Activated T-helper 17 cell treated with anti-CD3 and anti-CD28 coated beads, Interleukin-2, amount 50 U/mL, for 72 hours (primary cell): ENCODE measurements around the gene GLT1D1. TPM values are rescaled to one million over a fixed set of nuclear protein-coding genes. Genes with fewer than 3 reads are reported as not detected.

Source experiments
- ATAC-seq: fragments of 150-1000 bp; cut with Tn5 transposase; replicated peaks from 2 replicates; pipeline ENCODE4 v1.10.0; 2021; ENCODE audit warnings: mild to moderate bottlenecking, moderate library complexity
- H3K27ac Mint-ChIP-seq: one replicate; pipeline ENCODE4 v1.8.0; 2022; ENCODE audit warnings: mixed read lengths
- H3K27me3 Mint-ChIP-seq: one replicate; pipeline ENCODE4 v1.8.0; 2022; ENCODE audit warnings: mixed read lengths
- H3K36me3 Mint-ChIP-seq: one replicate; pipeline ENCODE4 v1.8.0; 2022; ENCODE audit warnings: low read depth, mild to moderate bottlenecking, mixed read lengths
- H3K4me1 Mint-ChIP-seq: one replicate; pipeline ENCODE4 v1.8.0; 2022; ENCODE audit warnings: mixed read lengths
- H3K4me3 Mint-ChIP-seq: one replicate; pipeline ENCODE4 v1.8.0; 2022; ENCODE audit warnings: mild to moderate bottlenecking, mixed read lengths
- H3K9me3 Mint-ChIP-seq: one replicate; pipeline ENCODE4 v1.8.0; 2022; ENCODE audit warnings: mixed read lengths
- total RNA-seq, 2 donors: library from RNA; stranded (reverse); gene quantifications; one replicate each; pipeline ENCODE4 v1.2.3, GENCODE V29; 2022

GLT1D1 gene
- total RNA-seq, 2 donors from 2014 or later = not detected

DNA sequence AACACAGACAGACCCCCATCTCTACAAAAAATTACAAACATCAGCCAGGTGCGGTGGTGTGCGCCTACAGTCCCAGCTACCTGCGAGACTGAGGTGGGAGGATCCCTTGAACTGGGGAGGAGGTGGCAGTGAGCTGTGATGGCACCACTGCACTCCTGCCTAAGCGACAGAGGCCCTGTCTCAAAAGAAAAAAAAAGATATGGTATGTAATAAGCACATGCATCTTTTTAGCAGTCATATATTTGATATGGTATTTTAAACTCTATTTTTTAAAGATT lies 36.7 kb upstream of the GLT1D1 start:
- Mint-ChIP-seq H3K36me3 (peaks cover 54% of the 10 kb centered on the region), H3K27ac (no peak overlapping the region), H3K4me1 (peaks cover 39% of the 10 kb centered on the region), H3K4me3 (no peak overlapping the region), H3K27me3 (no peaks in the 10 kb centered on the region), H3K9me3 (no peaks in the 10 kb centered on the region)
- ATAC-seq = no peak

DNA sequence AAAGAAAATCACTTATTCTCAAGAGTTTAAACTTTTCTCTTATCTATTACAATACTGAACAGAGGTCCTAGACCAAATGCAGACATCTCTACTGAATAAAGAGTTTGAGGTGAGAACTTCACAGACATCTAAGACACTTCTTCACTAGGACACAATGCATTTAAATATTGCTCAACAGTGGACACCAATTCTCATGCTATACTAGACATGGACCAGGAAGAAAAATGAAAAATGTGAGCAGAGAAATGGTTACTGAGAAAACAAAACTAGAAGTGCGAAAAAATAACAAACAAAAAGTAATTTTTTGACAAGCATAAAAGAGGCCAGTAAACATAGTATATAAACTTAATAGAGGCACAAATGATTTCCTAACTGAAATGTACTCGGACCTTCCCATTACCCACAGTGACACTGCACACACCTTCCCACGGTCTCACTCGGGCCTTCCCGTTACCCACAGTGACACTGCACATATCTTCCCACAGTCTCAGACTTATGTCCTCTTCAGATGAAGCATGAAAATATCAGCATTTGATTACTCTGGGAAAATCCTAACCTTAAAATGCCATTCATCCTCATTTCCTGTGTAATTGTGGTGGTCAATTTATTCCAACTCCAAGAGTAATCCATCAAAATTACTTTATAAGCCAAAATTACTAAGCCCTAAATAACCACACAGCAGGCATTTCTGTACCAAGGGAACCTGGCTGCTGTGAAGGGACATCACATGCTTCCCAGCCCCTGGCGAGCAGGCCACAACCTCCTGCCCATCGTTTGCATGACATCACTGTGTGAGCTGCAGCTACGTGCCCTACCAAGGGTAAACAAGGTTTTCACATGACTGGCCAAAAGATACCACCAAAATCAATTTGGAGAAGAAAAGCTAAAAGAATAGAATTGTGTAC lies 35.9 kb upstream of the GLT1D1 start:
- Mint-ChIP-seq H3K36me3 (peaks cover 53% of the 10 kb centered on the region), H3K27ac (peak overlapping the region; percentile 64), H3K4me1 (peaks cover 41% of the 10 kb centered on the region)

DNA sequence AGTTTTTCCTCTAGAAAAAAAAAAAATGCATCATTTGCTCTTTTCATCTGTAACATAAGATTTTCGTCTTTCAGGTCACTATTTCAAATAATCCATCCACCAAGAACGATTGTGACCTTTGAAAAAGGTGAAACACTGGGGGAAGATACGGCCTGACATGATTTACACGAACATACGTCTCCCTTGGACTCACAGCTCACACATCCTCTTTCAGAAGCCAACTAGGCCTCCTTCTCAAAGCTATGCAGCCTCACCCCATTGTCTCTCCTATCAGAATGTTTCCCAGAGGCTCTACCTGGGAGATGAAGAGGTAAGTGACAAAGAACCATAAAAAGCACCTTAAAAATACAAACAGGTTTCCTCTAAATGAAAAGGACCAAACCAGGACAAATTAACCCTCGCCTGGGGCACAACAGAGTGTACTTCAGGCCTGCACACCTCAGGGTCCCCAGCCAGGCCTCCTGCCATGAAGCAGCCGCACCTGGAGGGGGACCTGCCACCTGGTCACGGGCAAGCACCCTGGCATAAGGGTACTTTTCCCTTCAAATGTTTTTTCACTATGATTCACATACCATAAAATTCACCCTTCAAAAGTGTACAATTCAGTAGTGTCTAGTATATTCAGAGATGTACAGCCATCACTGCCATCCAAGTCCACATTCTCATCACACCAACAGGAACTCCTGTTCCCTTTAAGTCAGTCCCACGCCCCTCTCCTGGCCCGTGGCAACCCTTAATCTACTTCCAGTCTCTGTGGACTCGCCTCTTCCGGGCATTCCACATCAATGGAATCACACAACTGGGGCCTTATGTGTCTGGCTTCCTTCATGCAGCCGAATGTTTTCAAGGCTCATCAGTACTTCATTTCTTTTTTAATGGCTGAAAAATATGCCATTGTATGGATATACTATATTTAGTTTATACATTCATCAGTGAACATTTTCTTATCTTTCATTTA lies 34.9 kb upstream of the GLT1D1 start:
- H3K27me3 Mint-ChIP-seq = no peaks in the 10 kb centered on the region
- peaks cover 44% of the 10 kb centered on the region for H3K36me3 Mint-ChIP-seq
- peaks cover 38% of the 10 kb centered on the region for H3K4me1 Mint-ChIP-seq
- H3K4me3 Mint-ChIP-seq = peak overlapping the region; percentile 40
- ATAC-seq = no peak
- no peaks in the 10 kb centered on the region for H3K9me3 Mint-ChIP-seq
- peak overlapping the region; percentile 64 for H3K27ac Mint-ChIP-seq

More for the DNA sequence above, 35.9 kb upstream of the GLT1D1 start:
- Mint-ChIP-seq H3K27me3 (no peaks in the 10 kb centered on the region), H3K9me3 (no peaks in the 10 kb centered on the region), H3K4me3 (peak overlapping the region; percentile 40)
- peak; percentile 69 for ATAC-seq

DNA sequence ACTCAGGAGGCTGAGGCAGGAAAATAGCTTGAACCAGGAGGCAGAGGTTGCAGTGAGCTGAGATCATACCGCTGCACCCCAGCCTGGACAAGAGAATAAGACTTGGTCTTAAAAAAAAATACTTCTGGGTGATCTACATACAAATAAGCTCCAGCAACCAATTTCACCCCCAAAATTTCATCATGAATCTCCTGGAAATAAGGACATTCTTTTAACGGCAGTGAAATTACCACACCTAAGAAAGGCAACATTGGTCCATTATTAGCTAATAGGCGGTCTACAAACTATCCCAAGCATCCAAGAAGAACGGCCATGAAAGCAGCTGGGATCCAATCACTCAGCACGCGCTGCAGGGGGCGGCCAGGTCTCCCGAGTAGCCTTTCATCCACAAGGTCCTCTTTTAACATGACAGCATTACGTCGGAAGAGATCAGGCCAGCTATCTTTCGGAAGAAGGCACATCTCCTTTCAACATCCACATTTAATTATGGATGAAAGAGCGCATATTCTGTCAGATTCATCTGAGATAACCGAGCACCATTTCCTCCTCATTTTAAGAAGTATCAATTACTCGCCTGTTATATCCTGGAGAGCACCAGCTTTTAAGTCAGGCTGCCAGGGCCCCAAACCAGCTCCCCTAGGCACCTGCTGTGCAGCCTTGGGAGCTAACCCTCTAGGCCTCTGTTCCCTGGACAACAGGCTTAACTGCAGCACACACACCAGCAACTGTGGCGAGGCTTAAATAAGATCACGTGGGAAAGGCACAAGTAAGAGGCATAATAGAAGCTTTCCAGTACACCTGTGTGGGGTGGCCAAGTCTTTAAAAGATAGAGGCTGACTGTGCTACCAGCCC lies 33.8 kb upstream of the GLT1D1 start:
- H3K36me3 Mint-ChIP-seq = peaks cover 32% of the 10 kb centered on the region
- ATAC-seq = no peak
- H3K4me3 Mint-ChIP-seq = no peak overlapping the region
- H3K27ac Mint-ChIP-seq = no peak overlapping the region
- no peaks in the 10 kb centered on the region for H3K27me3 Mint-ChIP-seq
- no peaks in the 10 kb centered on the region for H3K9me3 Mint-ChIP-seq
- peaks cover 38% of the 10 kb centered on the region for H3K4me1 Mint-ChIP-seq

DNA sequence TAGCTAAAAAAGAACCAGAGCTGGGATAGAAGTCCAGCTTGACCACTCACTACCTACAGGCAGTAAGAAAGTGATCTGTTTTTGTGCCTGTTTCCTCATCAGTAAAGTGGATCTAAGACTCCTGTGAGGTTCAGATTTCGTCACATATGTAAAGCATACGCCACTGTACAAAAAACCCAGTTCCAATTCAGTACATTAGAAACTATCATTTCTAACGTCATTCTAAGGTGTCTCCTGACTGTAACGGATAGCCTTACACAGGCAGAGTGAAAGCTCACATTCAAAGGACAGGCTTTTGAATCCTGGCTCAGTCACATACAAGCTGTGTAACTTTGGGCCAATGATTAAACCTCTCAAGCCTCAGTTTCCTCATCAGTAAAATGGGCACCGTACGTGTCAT lies 33.0 kb upstream of the GLT1D1 start:
- Mint-ChIP-seq H3K27me3 (no peaks in the 10 kb centered on the region), H3K4me3 (no peak overlapping the region), H3K27ac (no peak overlapping the region), H3K36me3 (peaks cover 25% of the 10 kb centered on the region), H3K9me3 (no peaks in the 10 kb centered on the region), H3K4me1 (peaks cover 38% of the 10 kb centered on the region)
- ATAC-seq = no peak

DNA sequence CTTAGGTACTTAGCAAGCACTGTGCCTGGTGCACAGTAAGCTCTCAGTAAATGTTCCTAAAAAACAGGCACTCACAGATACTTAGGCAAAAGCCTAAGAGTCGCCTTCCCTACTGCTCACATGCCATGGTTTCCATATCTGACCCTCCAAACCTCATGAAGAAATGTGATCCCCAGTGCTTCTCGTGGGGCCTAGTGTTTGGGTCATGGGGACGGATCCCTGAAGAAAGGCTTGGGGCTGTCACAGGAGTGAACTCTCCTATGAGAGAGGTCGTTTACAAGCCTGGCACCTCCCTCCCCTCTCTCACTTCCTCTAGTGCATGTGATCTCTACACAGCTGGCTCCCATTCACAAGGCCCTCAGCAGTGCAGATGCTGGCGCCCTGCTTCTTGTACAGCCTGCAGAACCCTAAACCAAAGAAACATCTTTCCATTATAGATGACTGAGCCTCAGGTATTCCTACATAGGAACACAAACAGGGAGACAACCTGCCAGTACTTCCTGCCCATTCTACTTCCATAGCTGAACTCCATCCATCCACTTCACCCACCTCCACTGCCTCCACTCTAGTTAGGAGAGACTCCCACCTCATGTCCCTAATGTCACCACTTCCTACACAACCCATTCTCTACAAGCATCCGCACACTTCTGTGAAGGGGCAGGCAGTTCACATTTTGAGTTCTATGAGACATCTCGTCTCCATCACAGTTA lies 32.4 kb upstream of the GLT1D1 start:
- peak overlapping the region; percentile 63 for H3K4me3 Mint-ChIP-seq
- H3K9me3 Mint-ChIP-seq = no peaks in the 10 kb centered on the region
- ATAC-seq = no peak

DNA sequence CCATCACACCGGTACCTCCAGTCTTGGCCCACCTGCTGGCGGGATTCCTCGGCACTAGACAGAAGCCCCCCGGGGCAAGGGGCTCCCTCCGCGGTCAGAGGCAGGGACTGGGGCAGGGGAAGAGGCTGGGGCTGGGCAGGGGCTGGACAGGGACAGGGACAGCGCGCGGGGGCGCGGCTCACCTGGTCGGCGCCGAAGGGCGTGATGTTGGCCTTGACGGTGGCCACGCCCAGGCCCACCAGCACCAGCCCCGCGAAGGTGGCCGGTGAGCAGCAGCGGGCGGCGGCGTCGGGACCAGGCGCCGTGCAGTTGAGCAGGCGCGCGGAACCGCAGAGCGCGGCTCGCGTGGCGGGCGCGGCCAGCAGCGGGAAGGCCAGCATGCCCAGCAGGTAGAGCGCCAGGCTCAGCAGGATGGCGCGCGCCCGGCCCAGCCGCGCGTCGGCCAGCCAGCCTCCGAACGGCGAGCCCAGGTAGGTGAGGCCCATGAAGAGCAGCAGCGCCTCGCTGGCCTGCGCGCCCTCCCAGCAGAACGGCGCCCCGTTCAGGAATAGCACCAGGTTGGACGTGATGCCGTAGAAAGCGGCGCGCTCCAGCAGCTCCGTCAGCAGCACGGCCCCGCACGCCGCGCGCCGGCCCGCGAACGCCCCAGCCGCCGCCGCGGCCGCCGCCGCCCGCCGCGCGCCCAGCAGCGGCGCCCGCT lies 29.9 kb upstream of the GLT1D1 start:
- Mint-ChIP-seq H3K27ac (no peak overlapping the region), H3K36me3 (peaks cover 25% of the 10 kb centered on the region), H3K9me3 (no peaks in the 10 kb centered on the region), H3K27me3 (no peaks in the 10 kb centered on the region), H3K4me1 (peaks cover 23% of the 10 kb centered on the region), H3K4me3 (peak overlapping the region; percentile 79)
- peak; percentile 44 for ATAC-seq

More for the DNA sequence above, 32.4 kb upstream of the GLT1D1 start:
- Mint-ChIP-seq H3K27me3 (no peaks in the 10 kb centered on the region), H3K4me1 (peaks cover 38% of the 10 kb centered on the region), H3K27ac (peak overlapping the region; percentile 22), H3K36me3 (peaks cover 25% of the 10 kb centered on the region)

DNA sequence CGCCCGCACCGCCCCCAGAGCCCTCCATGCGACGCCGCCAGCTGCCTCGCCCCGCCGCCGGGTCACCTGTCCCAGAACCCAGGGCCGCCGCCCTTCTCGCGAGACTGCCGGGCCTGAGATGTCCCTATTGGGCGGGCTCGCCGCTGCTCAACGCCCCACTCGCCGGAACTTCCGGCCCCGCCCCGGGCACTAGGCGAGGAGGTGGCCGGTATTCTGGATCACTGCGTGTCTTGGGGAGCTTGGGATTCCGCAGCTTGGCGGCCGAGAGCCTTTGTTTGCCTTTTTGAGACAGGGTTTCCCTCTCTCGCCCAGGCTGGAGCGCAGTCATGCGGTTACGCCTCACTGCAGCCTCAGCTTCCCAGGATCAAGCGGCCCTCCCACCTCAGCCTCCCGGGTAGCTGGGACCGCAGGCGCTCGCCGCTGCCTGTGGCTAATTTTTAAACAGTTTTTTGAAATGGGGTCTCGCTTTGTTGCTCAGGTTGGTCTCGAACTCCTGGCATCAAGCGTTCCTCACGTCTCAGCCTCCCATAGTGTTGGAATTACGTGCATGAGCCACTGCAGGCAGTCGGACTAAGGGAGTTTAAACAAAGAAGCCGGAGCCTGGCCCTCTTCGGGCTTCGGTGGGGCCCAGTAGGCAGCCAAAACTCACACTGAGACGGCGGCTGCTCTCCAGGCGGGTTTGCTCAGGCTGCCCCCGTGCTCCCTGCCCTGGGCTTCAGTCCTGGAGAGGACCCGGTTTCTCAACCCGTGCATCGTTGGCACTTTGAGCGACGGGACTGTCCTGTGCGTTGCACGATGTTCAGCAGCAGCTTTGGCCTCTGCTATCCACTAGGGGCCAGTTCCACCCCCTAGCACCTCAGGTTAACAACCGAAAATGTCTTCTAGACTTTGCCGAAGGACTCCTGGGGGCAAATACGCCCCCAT lies 29.1 kb upstream of the GLT1D1 start, which contains the start of gene SLC15A4:
Gene SLC15A4, minus strand, starts transcription at position 43 of the 924 bp plus-strand sequence. Its CDS starts 15 bp downstream, at position 28.
- Mint-ChIP-seq H3K36me3 (peaks cover 25% of the 10 kb centered on the region), H3K9me3 (no peaks in the 10 kb centered on the region), H3K27ac (peak within 1 kb of the TSS; percentile 63), H3K4me3 (peak within 1 kb of the TSS; percentile 79), H3K27me3 (peaks cover 5% of the 10 kb centered on the region), H3K4me1 (peaks cover 20% of the 10 kb centered on the region)
- ATAC-seq = peak; percentile 99

DNA sequence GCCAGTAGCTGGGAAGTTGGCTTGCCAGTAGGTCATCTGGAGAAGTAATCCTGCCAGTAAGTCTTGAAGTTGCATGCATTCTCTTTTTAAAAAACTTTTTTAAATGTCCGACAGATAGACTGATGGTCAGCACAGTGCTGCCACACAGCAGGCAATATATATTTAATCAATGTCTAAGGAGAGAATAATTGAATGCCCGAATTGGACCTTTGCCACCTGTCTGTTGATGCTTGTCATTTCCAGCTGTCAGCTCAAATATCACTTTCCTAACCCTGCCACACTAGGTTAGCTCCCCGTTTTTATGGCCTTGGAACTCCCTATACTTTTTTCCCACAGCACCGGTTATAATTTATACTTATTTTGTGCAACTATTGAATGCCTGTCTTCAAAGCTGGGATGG lies 27.4 kb upstream of the GLT1D1 start:
- Mint-ChIP-seq H3K36me3 (peaks cover 15% of the 10 kb centered on the region), H3K9me3 (no peaks in the 10 kb centered on the region), H3K4me3 (no peak overlapping the region), H3K4me1 (peaks cover 19% of the 10 kb centered on the region), H3K27ac (no peak overlapping the region), H3K27me3 (peaks cover 5% of the 10 kb centered on the region)
- no peak for ATAC-seq

DNA sequence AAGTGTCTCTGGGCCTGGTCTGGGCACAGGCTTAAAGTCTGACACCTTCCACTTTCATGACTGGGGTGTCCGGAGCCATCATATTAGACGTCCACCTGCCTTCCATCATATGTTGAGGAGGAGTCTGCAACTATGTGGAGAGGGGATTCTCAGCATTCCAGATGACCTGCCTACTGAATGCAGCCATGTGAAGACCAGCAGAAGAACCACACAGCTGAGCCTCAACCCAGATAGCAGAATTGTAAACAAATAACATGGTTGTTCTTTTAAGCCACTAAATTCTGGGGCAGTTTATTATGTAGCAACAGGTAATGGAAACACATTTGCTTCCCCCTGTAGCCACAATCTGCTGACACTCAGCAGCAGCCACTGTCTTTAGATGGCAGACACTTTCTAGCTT lies 25.6 kb upstream of the GLT1D1 start:
- Mint-ChIP-seq H3K4me1 (peaks cover 7% of the 10 kb centered on the region), H3K9me3 (no peaks in the 10 kb centered on the region), H3K27ac (no peak overlapping the region), H3K27me3 (peaks cover 5% of the 10 kb centered on the region), H3K36me3 (no peaks in the 10 kb centered on the region), H3K4me3 (no peak overlapping the region)
- ATAC-seq = no peak

DNA sequence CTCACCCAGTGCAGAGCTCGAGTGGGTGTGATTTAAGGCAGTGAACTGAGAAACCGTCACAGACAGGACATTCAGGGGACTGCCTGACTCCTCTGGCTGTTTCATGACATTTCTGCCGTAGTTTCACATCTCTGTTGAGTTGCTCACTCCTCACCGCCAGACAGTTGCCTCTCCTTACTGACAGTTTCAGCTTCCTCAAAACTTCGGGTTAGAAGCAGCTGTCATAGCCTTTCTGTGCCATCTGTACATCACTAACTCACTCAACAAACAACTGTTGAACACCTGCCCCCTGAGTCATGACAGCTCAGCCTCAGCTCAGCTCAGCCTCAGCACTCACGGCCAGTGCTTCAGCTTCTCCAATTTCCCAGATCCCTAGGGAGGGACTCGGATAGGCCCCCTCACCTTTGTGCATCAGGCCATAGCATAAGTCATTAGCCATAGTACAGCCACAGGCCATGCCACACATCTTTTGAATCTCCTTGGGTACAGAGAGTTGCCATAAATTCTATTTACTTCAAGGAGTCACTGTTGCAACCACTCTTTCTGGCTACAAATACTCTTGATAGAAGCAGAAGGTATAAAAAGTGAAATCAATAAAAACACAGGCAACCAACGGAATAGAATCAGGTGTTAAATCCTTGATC lies 23.3 kb upstream of the GLT1D1 start:
- peaks cover 5% of the 10 kb centered on the region for H3K27me3 Mint-ChIP-seq
- H3K4me1 Mint-ChIP-seq = peaks cover 7% of the 10 kb centered on the region
- peak; percentile 91 for ATAC-seq
- H3K27ac Mint-ChIP-seq = peak overlapping the region; percentile 48
- H3K36me3 Mint-ChIP-seq = no peaks in the 10 kb centered on the region
- no peaks in the 10 kb centered on the region for H3K9me3 Mint-ChIP-seq
- H3K4me3 Mint-ChIP-seq = peak overlapping the region; percentile 19

DNA sequence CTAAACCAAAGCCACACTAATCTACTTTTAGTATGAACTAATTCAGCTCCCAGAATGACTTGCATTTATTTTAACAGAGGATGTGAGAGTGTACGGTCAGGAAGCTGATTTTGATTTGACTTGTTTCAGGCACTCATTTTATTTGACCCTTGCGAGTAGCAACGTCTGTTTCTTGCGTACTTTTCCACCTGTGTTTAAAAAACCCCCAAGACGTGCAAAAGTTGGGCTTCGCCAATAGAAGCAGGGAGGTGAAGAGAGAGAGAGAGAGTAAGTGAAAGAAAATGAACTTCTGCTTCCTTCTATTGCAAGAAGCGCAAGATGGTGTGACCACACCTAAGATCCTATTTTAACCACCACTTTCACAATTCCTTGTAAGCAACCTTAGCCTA lies 22.8 kb upstream of the GLT1D1 start:
- ATAC-seq = peak; percentile 52
- H3K9me3 Mint-ChIP-seq = no peaks in the 10 kb centered on the region
- peak overlapping the region; percentile 19 for H3K4me3 Mint-ChIP-seq
- no peaks in the 10 kb centered on the region for H3K36me3 Mint-ChIP-seq
- H3K4me1 Mint-ChIP-seq = peaks cover 7% of the 10 kb centered on the region
- peak overlapping the region; percentile 48 for H3K27ac Mint-ChIP-seq
- H3K27me3 Mint-ChIP-seq = peaks cover 5% of the 10 kb centered on the region
